Measurements from ENCODE around the gene LIX1L.

GRCh38 chr1:145885738-145886287 lies 72.0 kb downstream of the LIX1L start, which contains the start of gene ANKRD35:
- TF ChIP-seq CTCF (IDR thresholded peaks at IDR 0.05) (no peak), POLR2A (IDR thresholded peaks at IDR 0.05) (no peak)
